ENCODE measurements around the gene INKA2.

INKA2 gene

GRCh38 chr1:111731956-111732355, 7.2 kb downstream of the INKA2 start:
- no peak for DNase-seq

DNA sequence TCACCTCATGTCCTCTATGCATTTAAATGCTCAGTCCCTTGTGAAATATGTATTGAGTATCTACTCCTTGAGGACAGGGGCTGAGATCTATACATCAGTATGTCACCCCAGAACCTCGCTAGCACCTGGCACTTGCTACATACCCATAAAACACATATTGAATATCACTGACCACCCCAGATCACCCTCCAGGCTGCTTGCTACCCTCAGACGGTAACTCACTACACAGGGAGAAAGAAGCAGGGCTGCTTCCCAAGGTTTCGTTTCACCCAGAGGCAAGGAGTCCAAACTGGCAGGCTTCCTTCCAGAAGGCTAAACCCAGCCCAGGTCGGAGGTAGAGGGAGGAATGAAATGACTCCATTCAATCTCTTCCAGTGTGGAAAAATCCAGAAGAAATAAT, 8.5 kb downstream of the INKA2 start:
- DNase-seq: no peak

GRCh38 chr1:111729946-111730681, 9.1 kb downstream of the INKA2 start:
- no peak for DNase-seq

GRCh38 chr1:111729271-111729921, 9.8 kb downstream of the INKA2 start:
- DNase-seq: no peak

DNA sequence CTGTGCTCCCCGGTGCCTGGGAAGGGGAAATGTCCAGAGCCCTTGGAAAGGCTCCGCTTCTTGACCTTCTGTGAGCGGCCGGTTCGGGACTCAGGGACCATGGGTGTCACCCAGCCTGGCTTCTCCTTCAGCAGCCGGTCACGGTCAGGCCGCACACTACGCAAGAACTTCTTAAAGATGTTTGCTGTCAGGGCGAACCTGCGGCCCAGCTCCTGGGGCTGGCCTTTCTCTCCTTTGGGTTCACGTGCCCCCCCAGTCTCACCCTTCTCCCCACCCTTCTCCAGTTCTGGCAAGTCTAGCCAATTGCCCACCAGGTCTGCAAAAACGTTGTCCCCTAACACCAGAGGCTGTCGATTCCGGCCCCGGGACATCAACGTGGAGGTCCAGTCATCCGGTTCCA, 12.1 kb downstream of the INKA2 start:
- no peak for DNase-seq

GRCh38 chr1:111725192-111725591, 14.0 kb downstream of the INKA2 start:
- DNase-seq: no peak

GRCh38 chr1:111723871-111724270, 15.3 kb downstream of the INKA2 start:
- no peak for DNase-seq

DNA sequence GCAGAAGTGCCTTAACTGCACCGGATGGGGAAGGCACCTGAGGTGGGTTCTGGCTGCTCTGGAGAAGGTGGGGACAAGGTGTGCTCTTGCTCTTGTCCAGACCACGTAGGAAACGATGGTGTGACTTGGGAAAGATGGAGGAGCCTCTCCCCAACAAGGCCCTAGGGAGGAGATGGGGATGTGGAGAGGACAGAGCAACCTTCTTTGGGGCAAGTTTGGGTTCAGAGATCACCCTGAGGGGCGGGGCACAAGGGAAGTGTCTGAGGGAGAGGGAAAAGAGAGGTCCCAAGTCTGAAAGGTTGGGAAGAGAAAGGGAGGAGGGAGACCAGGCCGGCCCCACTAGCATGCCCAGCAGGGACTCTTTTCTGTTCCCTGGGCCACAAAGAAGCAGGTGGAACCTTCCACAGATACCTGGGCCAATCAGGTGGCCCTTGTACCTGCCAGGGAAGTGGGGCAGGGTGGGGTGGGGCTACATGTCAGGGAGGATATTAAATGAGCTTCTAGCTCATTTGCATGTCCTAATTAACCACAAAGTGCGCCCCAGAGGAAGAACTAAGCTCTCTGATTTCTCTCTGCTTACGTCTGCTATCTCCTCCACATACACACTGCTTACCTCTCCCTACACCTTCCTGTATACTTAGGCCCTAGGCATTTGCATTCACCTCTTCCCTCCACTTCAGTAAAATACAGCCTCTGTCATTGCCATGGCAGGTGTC, 15.9 kb downstream of the INKA2 start:
- DNase-seq: no peak

GRCh38 chr1:111720977-111721786, 18.0 kb downstream of the INKA2 start:
- DNase-seq: no peak

DNA sequence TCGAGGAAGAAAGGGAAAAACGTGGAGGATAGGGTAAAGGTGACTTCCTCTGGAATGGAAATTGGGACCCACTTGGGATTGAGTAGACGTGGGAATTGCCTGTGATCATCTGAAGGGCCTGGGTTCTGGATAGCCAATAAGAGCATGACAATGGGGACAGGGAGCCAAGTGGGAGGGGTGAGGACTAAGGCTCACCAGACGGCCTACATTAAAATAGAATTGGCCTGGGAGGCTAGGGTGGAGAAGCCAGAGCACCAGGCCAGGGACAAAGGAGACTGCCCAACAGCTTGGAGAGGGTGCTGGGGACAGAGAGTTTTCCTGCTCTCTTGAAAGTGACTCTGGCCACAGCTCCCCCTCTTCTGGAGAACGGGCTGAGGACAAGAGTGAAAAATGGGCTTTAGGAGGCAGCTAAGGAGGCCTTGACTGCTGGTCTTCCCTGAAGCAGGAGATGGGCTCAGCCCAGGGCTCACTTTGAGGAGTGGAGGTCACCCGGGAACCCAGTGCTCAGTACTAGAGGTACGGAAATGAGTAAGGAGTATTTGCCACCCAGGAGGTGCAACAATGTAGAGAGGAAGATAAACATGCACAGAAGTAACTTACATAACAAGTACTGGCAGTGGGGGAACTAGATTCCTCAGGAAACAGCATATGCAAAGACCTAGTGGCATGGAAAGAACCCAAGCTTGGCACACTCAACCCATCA, 18.8 kb downstream of the INKA2 start:
- DNase-seq: no peak

DNA sequence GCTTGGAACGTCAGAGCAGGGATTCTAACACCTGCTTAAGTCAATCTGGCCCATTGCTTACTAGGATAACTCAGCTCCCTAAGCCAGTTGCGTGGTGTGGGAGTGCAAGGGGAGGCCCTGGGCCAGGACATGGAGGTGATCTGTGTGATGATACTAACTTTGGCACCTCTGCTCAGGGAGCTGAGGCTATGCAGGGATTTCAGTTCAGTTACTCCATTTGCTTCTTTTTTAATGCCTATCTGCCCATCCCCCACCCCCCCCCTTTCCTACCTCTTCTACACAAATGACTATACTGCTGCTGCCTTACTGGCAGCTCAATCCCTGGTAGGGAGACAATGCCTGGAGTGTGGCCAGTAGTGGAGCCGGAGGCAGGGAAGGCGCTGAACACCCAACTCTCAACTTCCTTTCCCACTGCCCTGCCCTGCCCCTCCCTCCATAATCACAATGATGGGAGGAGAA, 19.5 kb downstream of the INKA2 start:
- no peak for DNase-seq

DNA sequence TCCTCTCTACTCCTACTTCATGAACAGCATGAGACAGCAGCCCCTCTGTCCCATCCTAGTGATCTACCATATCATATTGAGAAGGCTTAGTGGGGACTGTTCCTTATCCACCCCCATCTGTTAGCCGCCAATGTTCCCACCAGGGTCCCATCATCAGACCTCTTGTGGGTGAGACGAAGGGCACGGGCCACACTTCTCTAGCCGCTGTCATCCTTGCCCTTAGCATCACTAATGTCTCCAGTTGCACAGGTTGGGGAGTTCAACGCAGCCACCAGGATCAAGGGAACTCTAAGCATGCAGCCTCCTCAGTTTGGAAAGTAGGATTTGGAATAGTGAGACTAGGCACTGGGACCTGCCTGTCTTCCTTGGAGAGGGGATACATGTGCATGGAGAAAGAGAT, 20.1 kb downstream of the INKA2 start:
- no peak for DNase-seq

DNA sequence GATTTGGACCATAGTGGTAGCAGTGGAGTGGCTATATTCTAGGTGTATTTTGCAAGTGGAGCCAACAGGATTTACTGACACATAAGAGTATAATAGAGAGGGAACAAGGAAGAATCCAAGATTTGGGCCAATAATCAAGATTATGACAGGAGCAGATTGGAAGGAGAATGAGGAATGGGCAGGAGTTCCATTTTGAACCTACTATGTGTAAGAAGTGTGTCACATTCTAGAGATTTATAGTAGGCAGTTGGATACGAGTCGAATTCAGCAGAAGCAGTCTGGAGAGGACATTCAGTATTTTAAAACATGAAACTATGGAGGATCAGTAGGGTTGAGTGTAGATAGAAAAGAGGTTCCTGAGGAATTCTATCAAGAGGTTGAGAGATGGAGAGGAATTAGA, 21.7 kb downstream of the INKA2 start:
- DNase-seq: no peak

DNA sequence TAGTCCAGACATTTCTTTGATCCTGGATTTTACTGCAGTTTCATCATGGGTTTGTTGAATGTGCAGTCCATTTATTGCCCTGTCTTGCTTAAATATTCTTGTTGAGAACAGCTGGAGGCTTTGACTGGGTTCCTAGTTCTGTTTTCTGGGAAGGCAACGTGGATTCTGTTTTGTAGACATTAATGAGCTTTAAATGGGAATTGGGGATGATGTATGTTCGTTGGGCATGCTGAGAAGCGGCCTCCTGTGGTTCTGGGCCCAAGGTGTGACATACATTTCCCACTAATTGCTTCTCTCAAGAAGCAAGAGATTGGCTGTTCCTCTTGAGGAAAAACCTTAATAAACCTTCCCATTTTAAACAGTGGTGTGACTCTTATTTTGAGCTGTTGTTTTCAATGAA, 22.9 kb downstream of the INKA2 start:
- no peak for DNase-seq

- no peak for DNase-seq
Measured at GRCh38 chr1:111709986-111710385, 29.2 kb downstream of the INKA2 start.

- no peak for DNase-seq
Measured at GRCh38 chr1:111707906-111708305, 31.3 kb downstream of the INKA2 start.

DNA sequence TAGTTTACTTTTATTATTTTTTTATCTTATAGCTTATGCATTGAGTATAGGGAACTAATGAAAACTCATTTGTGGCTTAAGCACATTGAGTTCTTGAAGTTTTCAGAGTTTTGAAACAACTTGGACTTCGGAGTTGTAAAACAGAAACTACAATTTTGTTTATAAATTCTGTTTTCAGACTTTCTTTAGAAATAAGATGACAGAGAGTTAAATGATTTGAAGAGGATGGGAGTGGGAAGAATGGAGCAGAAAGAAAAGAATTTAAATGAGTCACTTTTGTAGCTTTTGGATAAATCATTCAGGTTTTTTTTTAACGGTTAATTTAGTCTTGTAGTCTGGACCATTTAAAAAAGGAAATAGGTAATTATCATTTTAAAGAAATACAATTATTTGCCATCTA, 32.3 kb downstream of the INKA2 start:
- DNase-seq: no peak

GRCh38 chr1:111705841-111706240, 33.4 kb downstream of the INKA2 start:
- DNase-seq: no peak

GRCh38 chr1:111704776-111705175, 34.4 kb downstream of the INKA2 start:
- no peak for DNase-seq

GRCh38 chr1:111704240-111704639, 35.0 kb downstream of the INKA2 start:
- no peak for DNase-seq

GRCh38 chr1:111702504-111703050, 36.6 kb downstream of the INKA2 start:
- no peak for DNase-seq

GRCh38 chr1:111699268-111699667, 39.9 kb downstream of the INKA2 start:
- DNase-seq: no peak

All from OCI-M1 (cell line).